KOPT-K1 (cell line): Measurements from ENCODE around the gene PPP1R3F.

Experiments used
- H3K27ac ChIP-seq: fragments of 200-600 bp; sonication (generic); 2 replicates; pipeline ENCODE4 v1.5.1; 2016; ENCODE audit warnings: antibody characterized with exemption, mild to moderate bottlenecking, low read depth, low read length; ENCODE audit not compliant: poor library complexity, severe bottlenecking
- H3K36me3 ChIP-seq: fragments of 200-600 bp; sonication (generic); 2 replicates; pipeline ENCODE4 v1.5.1; 2017; ENCODE audit warnings: antibody characterized with exemption, mild to moderate bottlenecking, low read length, moderate library complexity; ENCODE audit not compliant: insufficient read depth
- H3K9me3 ChIP-seq: fragments of 200-600 bp; sonication (generic); 2 replicates; pipeline ENCODE4 v1.5.1; 2017; ENCODE audit warnings: antibody characterized with exemption, low read length, mild to moderate bottlenecking; ENCODE audit not compliant: insufficient read depth, poor library complexity, severe bottlenecking

PPP1R3F gene

DNA sequence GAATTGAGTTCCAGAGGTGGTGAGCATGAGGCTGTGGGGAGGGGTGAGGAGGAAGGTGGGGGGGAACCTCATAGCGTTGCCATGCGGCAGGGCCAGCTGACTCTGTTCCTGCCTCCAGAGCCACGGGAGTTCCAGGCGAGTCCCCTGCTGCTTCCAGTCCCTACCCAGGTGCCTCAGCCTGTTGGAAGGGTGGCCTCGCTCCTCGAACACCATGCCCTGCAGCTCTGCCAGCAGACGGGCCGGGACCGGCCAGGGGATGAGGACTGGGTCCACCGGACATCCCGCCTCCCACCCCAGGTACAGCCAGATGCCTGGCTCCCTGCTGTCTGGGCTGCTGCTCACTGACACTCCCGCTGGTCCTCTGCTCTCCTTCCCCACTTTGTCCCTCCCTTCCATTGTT lies 26.4 kb upstream of the PPP1R3F start:
- Histone ChIP-seq H3K9me3 (no peaks in the 10 kb centered on the region), H3K27ac (no peak overlapping the region), H3K36me3 (peaks cover 33% of the 10 kb centered on the region; the same call in 1 of the 2 replicates)

GRCh38 chrX:49244207-49244606 lies 25.4 kb upstream of the PPP1R3F start:
- no peak overlapping the region for H3K27ac ChIP-seq
- peaks cover 38% of the 10 kb centered on the region; the same call in 1 of the 2 replicates for H3K36me3 ChIP-seq
- H3K9me3 ChIP-seq: no peaks in the 10 kb centered on the region

- Histone ChIP-seq H3K9me3 (no peaks in the 10 kb centered on the region), H3K27ac (no peak overlapping the region), H3K36me3 (peaks cover 38% of the 10 kb centered on the region; the same call in 1 of the 2 replicates)
Measured at GRCh38 chrX:49246541-49246940, 23.1 kb upstream of the PPP1R3F start.

GRCh38 chrX:49247346-49247745 lies 22.2 kb upstream of the PPP1R3F start:
- H3K9me3 ChIP-seq: no peaks in the 10 kb centered on the region
- peaks cover 38% of the 10 kb centered on the region; the same call in 1 of the 2 replicates for H3K36me3 ChIP-seq
- no peak overlapping the region for H3K27ac ChIP-seq

DNA sequence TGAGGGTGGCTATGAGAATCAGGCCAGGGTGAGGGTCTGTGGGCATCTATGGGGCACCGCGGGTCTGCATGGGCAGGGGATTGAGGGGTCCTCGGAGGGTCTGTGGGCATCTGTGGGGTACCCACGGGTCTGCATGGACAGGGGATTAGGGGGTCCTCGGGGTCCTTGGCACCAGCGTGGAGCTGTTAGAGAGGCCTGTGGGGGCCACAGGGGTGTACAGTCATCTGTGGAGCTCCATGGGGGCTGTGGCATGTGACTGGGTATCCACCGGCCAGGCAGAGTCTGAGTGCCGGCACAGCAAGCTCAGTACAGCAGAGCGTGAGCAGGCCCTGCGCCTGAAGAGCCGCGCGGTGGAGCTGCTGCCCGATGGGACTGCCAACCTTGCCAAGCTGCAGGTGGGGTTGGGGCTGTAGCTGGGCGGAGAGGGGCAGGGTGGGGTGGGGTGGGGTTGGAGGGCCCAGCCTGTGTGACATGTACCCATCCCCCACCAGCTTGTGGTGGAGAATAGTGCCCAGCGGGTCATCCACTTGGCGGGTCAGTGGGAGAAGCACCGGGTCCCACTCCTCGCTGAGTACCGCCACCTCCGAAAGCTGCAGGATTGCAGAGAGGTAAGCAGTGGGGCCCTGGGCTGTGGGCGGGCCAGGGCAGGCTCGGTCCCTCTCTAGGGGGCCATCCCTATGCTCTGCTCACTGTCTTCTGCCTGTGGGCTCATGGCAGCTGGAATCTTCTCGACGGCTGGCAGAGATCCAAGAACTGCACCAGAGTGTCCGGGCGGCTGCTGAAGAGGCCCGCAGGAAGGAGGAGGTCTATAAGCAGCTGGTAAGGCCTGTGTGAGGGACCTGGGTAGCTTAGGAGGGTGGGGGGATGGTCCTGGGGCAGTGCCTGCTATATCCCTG lies 21.4 kb upstream of the PPP1R3F start:
- no peak overlapping the region for H3K27ac ChIP-seq
- H3K36me3 ChIP-seq: peaks cover 32% of the 10 kb centered on the region; the same call in 1 of the 2 replicates

GRCh38 chrX:49249071-49249470 lies 20.5 kb upstream of the PPP1R3F start:
- H3K9me3 ChIP-seq: no peaks in the 10 kb centered on the region
- H3K27ac ChIP-seq: no peak overlapping the region
- H3K36me3 ChIP-seq: peaks cover 28% of the 10 kb centered on the region; the same call in 1 of the 2 replicates

More for the DNA sequence above, 21.4 kb upstream of the PPP1R3F start:
- H3K9me3 ChIP-seq: no peaks in the 10 kb centered on the region

DNA sequence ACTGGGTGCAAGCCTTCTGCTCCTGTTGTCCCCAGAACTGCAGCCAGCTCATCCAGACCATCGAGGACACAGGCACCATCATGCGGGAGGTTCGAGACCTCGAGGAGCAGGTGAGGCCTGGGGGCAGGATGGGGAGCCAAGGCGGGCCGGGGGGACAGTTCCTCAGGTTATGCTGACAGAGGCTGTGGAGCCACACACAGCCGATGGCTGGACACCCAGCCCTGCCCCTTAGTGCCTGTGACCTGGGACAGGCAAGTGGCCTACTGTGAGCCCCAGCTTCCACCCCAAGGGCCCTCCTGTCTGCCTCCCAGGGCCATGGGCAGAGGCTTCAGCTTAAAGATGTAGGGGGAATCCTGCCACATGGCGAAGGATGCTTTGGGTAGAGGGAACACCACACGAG lies 20.0 kb upstream of the PPP1R3F start:
- Histone ChIP-seq H3K36me3 (peaks cover 28% of the 10 kb centered on the region; the same call in 1 of the 2 replicates), H3K27ac (no peak overlapping the region), H3K9me3 (no peaks in the 10 kb centered on the region)

DNA sequence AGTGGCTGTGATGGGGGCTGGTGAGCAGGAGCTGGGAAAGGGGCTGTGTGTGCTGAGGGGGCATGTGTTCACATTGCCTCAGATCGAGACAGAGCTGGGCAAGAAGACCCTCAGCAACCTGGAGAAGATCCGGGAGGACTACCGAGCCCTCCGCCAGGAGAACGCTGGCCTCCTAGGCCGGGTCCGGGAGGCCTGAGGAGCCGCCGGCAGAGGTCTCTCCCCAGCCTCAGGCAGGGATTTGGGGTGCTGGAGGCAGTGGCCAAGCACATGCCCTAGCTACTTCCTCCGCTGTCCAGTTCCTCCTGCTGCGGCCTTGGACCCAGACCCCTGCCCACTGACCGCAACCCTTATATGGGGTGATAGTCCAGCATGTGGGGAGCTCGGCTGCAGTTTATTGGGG lies 19.5 kb upstream of the PPP1R3F start:
- Histone ChIP-seq H3K36me3 (peaks cover 28% of the 10 kb centered on the region; the same call in 1 of the 2 replicates), H3K27ac (no peak overlapping the region), H3K9me3 (no peaks in the 10 kb centered on the region)

GRCh38 chrX:49250578-49250977 lies 19.0 kb upstream of the PPP1R3F start:
- H3K9me3 ChIP-seq: no peaks in the 10 kb centered on the region
- peaks cover 27% of the 10 kb centered on the region; the same call in 1 of the 2 replicates for H3K36me3 ChIP-seq
- no peak overlapping the region for H3K27ac ChIP-seq

- no peak overlapping the region for H3K27ac ChIP-seq
- H3K36me3 ChIP-seq: peaks cover 20% of the 10 kb centered on the region; the same call in 1 of the 2 replicates
- H3K9me3 ChIP-seq: no peaks in the 10 kb centered on the region
Measured at GRCh38 chrX:49251325-49251724, 18.3 kb upstream of the PPP1R3F start.

DNA sequence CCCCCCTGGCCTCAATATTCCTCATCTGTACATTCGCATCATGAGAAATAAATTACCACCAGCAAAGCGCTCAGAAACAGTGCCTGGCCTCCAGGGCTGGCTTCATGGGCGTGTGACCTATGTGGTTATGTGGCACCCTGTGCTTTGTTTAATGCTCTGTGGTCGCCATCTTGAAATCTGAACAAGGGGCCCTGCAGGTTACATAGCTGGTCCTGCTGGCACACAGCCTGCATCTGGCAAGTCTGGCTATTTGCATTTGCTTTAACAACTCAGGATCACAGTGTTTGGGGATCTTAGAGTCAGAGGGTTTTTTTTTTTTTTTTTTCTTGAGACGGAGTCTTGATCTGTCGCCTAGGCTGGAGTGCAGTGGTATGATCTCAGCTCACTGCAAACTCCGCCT lies 15.0 kb upstream of the PPP1R3F start:
- no peaks in the 10 kb centered on the region for H3K9me3 ChIP-seq
- no peaks in the 10 kb centered on the region for H3K36me3 ChIP-seq
- H3K27ac ChIP-seq: no peak overlapping the region

- Histone ChIP-seq H3K36me3 (no peaks in the 10 kb centered on the region), H3K9me3 (no peaks in the 10 kb centered on the region), H3K27ac (no peak overlapping the region)
Measured at GRCh38 chrX:49256268-49256995, 13.2 kb upstream of the PPP1R3F start.

GRCh38 chrX:49257074-49257790 lies 12.4 kb upstream of the PPP1R3F start:
- no peaks in the 10 kb centered on the region for H3K9me3 ChIP-seq

GRCh38 chrX:49257846-49258748 lies 11.5 kb upstream of the PPP1R3F start:
- Histone ChIP-seq H3K9me3 (no peaks in the 10 kb centered on the region), H3K36me3 (no peaks in the 10 kb centered on the region), H3K27ac (no peak overlapping the region)

More at GRCh38 chrX:49257074-49257790, 12.4 kb upstream of the PPP1R3F start:
- no peaks in the 10 kb centered on the region for H3K36me3 ChIP-seq
- no peak overlapping the region for H3K27ac ChIP-seq
